ENCODE results near the gene C1GALT1. TPM values are rescaled to one million over a fixed set of nuclear protein-coding genes. Genes with fewer than 3 reads are reported as not detected.
"Not testable (repeated sequence)": the region's sequence is repeated elsewhere in the genome, so short reads cannot be mapped to it uniquely, and the experiment has no call there.

Gene C1GALT1
- total and polyA plus RNA-seq, 7 donors = 3.9 to 23.3 (median 13.1) TPM

DNA sequence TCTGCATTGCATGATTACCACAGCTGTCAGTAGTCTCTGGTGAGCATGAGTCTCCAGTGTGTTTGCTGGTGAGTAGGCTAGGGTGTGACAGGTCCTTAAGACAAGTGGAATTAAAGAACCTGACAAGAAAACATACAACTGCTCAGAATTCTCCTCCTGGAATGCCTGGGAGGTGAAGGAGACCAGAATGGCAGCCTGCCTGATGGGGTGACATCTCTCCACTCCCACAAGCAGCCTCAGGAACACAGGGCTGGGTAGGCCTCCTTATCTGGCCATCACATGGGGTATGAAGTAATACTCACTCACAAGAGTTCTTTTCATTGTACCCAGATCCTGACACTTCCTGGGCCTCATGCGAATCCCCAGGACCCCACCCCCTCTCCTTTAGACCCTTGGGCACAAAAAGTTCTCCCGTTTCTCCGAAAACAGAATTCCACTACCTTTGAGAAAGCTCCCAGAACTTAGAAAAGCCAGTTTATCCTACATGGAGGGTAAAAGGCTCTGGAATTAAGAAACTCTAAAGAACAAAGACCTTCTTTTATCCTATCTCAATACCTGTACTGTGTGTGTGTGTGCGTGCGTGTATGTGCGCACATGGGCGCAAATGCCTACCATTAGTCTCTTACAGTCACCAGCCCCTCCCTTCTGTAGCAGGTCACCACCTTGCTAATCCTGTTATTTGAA, 33.4 kb upstream of the C1GALT1 start:
- no peaks in the 10 kb centered on the region for H3K4me1 ChIP-seq
- no peak overlapping the region for H3K4me3 ChIP-seq
- intact Hi-C loops (cut with DNase I) = no loop called here
- ATAC-seq (no peak), DNase-seq (no peak)
- TF ChIP-seq, protein P1, sequence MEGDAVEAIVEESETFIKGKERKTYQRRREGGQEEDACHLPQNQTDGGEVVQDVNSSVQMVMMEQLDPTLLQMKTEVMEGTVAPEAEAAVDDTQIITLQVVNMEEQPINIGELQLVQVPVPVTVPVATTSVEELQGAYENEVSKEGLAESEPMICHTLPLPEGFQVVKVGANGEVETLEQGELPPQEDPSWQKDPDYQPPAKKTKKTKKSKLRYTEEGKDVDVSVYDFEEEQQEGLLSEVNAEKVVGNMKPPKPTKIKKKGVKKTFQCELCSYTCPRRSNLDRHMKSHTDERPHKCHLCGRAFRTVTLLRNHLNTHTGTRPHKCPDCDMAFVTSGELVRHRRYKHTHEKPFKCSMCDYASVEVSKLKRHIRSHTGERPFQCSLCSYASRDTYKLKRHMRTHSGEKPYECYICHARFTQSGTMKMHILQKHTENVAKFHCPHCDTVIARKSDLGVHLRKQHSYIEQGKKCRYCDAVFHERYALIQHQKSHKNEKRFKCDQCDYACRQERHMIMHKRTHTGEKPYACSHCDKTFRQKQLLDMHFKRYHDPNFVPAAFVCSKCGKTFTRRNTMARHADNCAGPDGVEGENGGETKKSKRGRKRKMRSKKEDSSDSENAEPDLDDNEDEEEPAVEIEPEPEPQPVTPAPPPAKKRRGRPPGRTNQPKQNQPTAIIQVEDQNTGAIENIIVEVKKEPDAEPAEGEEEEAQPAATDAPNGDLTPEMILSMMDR (IDR thresholded peaks at IDR 0.05) = no peak
- no peak overlapping the region for H3K27ac ChIP-seq
- no peaks in the 10 kb centered on the region for H3K9me3 ChIP-seq
- H3K36me3 ChIP-seq (ENCODE audit: insufficient read depth in 1 of 2, low read depth in 1 of 2) = no peaks in the 10 kb centered on the region
- H3K27me3 ChIP-seq (ENCODE audit: insufficient read depth in 3 of 3, low read length in 2 of 3) = peaks cover 0 to 3% (median 0%) of the 10 kb centered on the region in 3 donors
- WGBS, 3 donors = 93 to 95% (median 94%) methylated on average over 7 of the region's 7 CpGs

DNA sequence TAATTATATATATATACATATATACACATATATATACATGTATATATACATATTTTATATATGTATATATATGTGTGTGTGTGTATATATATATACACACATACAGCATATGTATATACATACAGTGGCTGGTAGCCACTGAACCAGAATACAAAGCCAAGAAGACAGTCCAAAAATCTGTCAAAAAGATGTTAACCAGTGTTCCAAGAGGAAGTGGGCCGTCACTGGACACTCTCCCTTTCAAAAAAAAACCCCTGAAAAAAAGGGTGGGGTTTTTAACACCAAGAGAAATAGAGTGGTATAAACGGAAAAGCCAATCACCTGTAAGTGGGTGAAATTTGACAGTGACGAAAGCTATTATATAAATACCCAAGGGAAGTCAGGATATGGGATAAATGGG, 31.1 kb upstream of the C1GALT1 start:
- H3K27ac ChIP-seq = no peak overlapping the region
- ATAC-seq (no peak), DNase-seq (no peak)
- H3K36me3 ChIP-seq (ENCODE audit: insufficient read depth in 1 of 2, low read depth in 1 of 2) = no peaks in the 10 kb centered on the region
- no peak overlapping the region for H3K4me3 ChIP-seq
- no peaks in the 10 kb centered on the region for H3K27me3 ChIP-seq (ENCODE audit: insufficient read depth in 3 of 3, low read length in 2 of 3)
- TF ChIP-seq, protein P1 (IDR thresholded peaks at IDR 0.05) = no peak
- no peaks in the 10 kb centered on the region for H3K4me1 ChIP-seq
- no peaks in the 10 kb centered on the region for H3K9me3 ChIP-seq
- WGBS, 3 donors = 40 to 51% (median 45%) methylated on average over 3 of the region's 3 CpGs
- intact Hi-C loops (cut with DNase I) = no loop called here

DNA sequence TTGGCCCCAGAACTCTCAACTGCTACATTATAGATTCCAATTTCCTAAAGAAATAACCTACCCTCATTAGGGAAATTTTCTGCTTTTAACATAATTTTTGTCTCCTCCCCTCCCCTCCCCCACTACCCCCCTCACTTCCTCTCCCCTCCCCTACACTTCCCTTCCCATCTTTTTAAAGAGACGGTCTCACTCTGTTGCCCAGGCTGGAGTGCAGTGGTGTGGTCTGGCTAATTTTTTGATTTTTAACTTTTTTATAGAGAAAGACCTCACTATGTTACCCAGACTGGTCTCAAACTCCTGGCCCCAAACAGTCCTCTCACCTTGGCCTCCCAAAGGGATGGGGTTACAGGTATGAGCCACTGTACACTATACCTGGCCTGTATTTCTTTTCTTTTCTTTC, 30.5 kb upstream of the C1GALT1 start:
- ATAC-seq (no peak), DNase-seq (no peak)
- Histone ChIP-seq H3K9me3 (no peaks in the 10 kb centered on the region), H3K36me3 (ENCODE audit: insufficient read depth in 1 of 2, low read depth in 1 of 2) (no peaks in the 10 kb centered on the region), H3K4me1 (no peaks in the 10 kb centered on the region), H3K27ac (no peak overlapping the region), H3K27me3 (ENCODE audit: insufficient read depth in 3 of 3, low read length in 2 of 3) (no peaks in the 10 kb centered on the region), H3K4me3 (no peak overlapping the region)
- intact Hi-C loops (cut with DNase I) = no loop called here
- 74 to 82% (median 79%) methylated on average over 1 of the region's 1 CpG for WGBS, 3 donors
- TF ChIP-seq, protein P1 (IDR thresholded peaks at IDR 0.05) = no peak

DNA sequence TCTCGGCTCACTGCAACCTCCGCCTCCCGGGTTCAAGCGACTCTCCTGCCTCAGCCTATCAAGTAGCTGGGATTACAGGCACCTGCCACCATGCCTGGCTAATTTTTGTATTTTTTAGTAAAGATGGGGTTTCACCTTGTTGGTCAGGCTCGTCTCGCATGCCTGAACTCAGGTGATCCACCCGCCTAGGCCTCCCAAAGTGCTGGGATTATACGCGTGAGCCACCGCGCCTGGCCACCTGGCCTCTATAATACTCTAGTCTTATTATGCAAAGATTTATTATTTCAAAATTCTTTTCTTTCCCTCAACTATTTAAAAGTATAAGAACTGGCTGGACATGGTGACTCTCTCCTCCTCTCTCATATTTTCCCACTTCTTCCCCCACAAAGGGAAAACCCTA, 30.0 kb upstream of the C1GALT1 start:
- H3K27ac ChIP-seq = no peak overlapping the region
- TF ChIP-seq, protein P1 (IDR thresholded peaks at IDR 0.05) = no peak
- H3K9me3 ChIP-seq = no peaks in the 10 kb centered on the region
- DNase-seq = no peak
- no peaks in the 10 kb centered on the region for H3K4me1 ChIP-seq
- H3K36me3 ChIP-seq (ENCODE audit: insufficient read depth in 1 of 2, low read depth in 1 of 2) = no peaks in the 10 kb centered on the region
- no peak for ATAC-seq
- H3K4me3 ChIP-seq = no peak overlapping the region
- no peaks in the 10 kb centered on the region for H3K27me3 ChIP-seq (ENCODE audit: insufficient read depth in 3 of 3, low read length in 2 of 3)
- intact Hi-C loops (cut with DNase I) = no loop called here
- 79 to 87% (median 87%) methylated on average over 11 of the region's 11 CpGs for WGBS, 3 donors

DNA sequence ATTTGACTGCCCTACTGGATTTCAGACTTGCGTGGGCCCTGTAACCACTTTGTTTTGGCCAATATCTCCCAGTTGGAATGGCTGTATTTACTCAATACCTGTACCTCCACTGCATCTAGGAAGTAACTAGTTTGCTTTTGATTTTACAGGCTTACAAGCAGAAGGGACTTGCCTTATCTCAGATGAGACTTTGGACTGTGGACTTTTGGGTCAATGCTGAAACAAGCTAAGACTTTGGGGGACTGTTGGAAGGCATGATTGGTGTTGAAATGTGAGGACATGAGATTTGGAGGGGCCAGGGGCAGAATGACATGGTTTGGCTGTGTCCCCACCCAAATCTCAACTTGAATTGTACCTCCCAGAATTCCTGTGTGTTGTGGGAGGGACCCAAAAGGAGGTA, 28.0 kb upstream of the C1GALT1 start:
- H3K27ac ChIP-seq; H3K4me1 ChIP-seq; H3K27me3 ChIP-seq (ENCODE audit: insufficient read depth in 3 of 3, low read length in 2 of 3); H3K36me3 ChIP-seq (ENCODE audit: insufficient read depth in 1 of 2, low read depth in 1 of 2); H3K9me3 ChIP-seq; intact Hi-C loops (cut with DNase I); H3K4me3 ChIP-seq; ATAC-seq; DNase-seq: not testable (repeated sequence)
- 93 to 100% (median 98%) methylated on average over 1 of the region's 1 CpG for WGBS, 3 donors
